ENCODE results near the gene CFAP46. TPM values are rescaled to one million over a fixed set of nuclear protein-coding genes. Genes with fewer than 3 reads are reported as not detected.

Gene CFAP46
- total RNA-seq, 1 experiment from 2014 or later, result 3.3 TPM

GRCh38 chr10:132789659-132790148 lies 152.7 kb downstream of the CFAP46 start (continued):
- TF ChIP-seq OVOL2 (CRISPR knock-in tag; IDR thresholded peaks at IDR 0.05; ENCODE audit: borderline replicate concordance), result no peak
- TF ChIP-seq ZNF281 (CRISPR knock-in tag; IDR thresholded peaks at IDR 0.05), result no peak
- no peak for TF ChIP-seq NR2C2 (CRISPR knock-in tag; IDR thresholded peaks at IDR 0.05)
- no peak for TF ChIP-seq FOXJ3 (CRISPR knock-in tag; IDR thresholded peaks at IDR 0.05; ENCODE audit: borderline replicate concordance)
- no peak for TF ChIP-seq PREB (CRISPR knock-in tag; IDR thresholded peaks at IDR 0.05; ENCODE audit: borderline replicate concordance)
- no peak for TF ChIP-seq MAX (CRISPR knock-in tag; IDR thresholded peaks at IDR 0.05)
- TF ChIP-seq TP53 (CRISPR knock-in tag; IDR thresholded peaks at IDR 0.05), result no peak

GRCh38 chr10:132788831-132789219 lies 153.5 kb downstream of the CFAP46 start:
- peaks cover 65% of the 10 kb centered on the region for H3K27me3 Mint-ChIP-seq (ENCODE audit: low read depth)
- ChIA-PET POLR2A (no interaction called here), CTCF (no interaction called here)
- no peak overlapping the region for H3K27ac Mint-ChIP-seq
- H3K4me1 Mint-ChIP-seq, result no peaks in the 10 kb centered on the region
- H3K9me3 Mint-ChIP-seq, result no peaks in the 10 kb centered on the region
- ATAC-seq (no peak; the same call in 1 of the 2 replicates), DNase-seq (ENCODE audit: low spot score) (no peak)
- no peaks in the 10 kb centered on the region for H3K36me3 Mint-ChIP-seq
- TF ChIP-seq GRHL2 (CRISPR knock-in tag; IDR thresholded peaks at IDR 0.05; ENCODE audit: insufficient replicate concordance, severe bottlenecking), result no peak
- TF ChIP-seq ZNF396 (CRISPR knock-in tag; IDR thresholded peaks at IDR 0.05; ENCODE audit: borderline replicate concordance), result no peak
- TF ChIP-seq TEAD4 (CRISPR knock-in tag; IDR thresholded peaks at IDR 0.05), result no peak
- TF ChIP-seq SMAD4 (CRISPR knock-in tag; IDR thresholded peaks at IDR 0.05), result no peak
- H3K4me3 Mint-ChIP-seq, result peak overlapping the region; percentile 47

- TF ChIP-seq ZNF423 (CRISPR knock-in tag; IDR thresholded peaks at IDR 0.05) (peak; percentile 49; the same call in 1 of the 2 replicates), NFYB (CRISPR knock-in tag; conservative IDR thresholded peaks at IDR 0.05; ENCODE audit: low read depth) (no peak), HMGXB4 (CRISPR knock-in tag; IDR thresholded peaks at IDR 0.05) (0 out of 2 replicates have a peak, but pooled peaks have one; percentile 25), KAT7 (CRISPR knock-in tag; IDR thresholded peaks at IDR 0.05; ENCODE audit: borderline replicate concordance) (0 out of 2 replicates have a peak, but pooled peaks have one; percentile 38)
- DNase-seq (ENCODE audit: low spot score) (peak; percentile 63), ATAC-seq (peak; percentile 14)
- peaks cover 70% of the 10 kb centered on the region for H3K27me3 Mint-ChIP-seq (ENCODE audit: low read depth)
- ChIA-PET POLR2A (no interaction called here), CTCF (no interaction called here)
- H3K9me3 Mint-ChIP-seq, result no peaks in the 10 kb centered on the region
- no peaks in the 10 kb centered on the region for H3K36me3 Mint-ChIP-seq
- H3K4me1 Mint-ChIP-seq, result peaks cover 4% of the 10 kb centered on the region
- peak overlapping the region; percentile 47 for H3K4me3 Mint-ChIP-seq
- H3K27ac Mint-ChIP-seq, result no peak overlapping the region
Measured at GRCh38 chr10:132788180-132788830, 154.1 kb downstream of the CFAP46 start.
